ENCODE measurements around the gene CNGB1.

- TF ChIP-seq, protein P1, sequence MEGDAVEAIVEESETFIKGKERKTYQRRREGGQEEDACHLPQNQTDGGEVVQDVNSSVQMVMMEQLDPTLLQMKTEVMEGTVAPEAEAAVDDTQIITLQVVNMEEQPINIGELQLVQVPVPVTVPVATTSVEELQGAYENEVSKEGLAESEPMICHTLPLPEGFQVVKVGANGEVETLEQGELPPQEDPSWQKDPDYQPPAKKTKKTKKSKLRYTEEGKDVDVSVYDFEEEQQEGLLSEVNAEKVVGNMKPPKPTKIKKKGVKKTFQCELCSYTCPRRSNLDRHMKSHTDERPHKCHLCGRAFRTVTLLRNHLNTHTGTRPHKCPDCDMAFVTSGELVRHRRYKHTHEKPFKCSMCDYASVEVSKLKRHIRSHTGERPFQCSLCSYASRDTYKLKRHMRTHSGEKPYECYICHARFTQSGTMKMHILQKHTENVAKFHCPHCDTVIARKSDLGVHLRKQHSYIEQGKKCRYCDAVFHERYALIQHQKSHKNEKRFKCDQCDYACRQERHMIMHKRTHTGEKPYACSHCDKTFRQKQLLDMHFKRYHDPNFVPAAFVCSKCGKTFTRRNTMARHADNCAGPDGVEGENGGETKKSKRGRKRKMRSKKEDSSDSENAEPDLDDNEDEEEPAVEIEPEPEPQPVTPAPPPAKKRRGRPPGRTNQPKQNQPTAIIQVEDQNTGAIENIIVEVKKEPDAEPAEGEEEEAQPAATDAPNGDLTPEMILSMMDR (conservative IDR thresholded peaks at IDR 0.05; ENCODE audit: low read depth, low read length), result no peak
- TF ChIP-seq EZH2phosphoT487 (IDR thresholded peaks at IDR 0.05; ENCODE audit: borderline replicate concordance, low read length) (no peak), EZH2 (IDR thresholded peaks at IDR 0.05; ENCODE audit: low read length, unreplicated experiment) (no peak)
These were observed 59.2 kb downstream of the CNGB1 start for GRCh38 chr16:57911743-57912142.

All from PC-3 (cell line).